Measurements from ENCODE around the gene NAV2. TPM values are rescaled to one million over a fixed set of nuclear protein-coding genes. Genes with fewer than 3 reads are reported as not detected.

NAV2 gene
- total RNA-seq, 1 experiment from 2014 or later = 46.3 TPM

DNA sequence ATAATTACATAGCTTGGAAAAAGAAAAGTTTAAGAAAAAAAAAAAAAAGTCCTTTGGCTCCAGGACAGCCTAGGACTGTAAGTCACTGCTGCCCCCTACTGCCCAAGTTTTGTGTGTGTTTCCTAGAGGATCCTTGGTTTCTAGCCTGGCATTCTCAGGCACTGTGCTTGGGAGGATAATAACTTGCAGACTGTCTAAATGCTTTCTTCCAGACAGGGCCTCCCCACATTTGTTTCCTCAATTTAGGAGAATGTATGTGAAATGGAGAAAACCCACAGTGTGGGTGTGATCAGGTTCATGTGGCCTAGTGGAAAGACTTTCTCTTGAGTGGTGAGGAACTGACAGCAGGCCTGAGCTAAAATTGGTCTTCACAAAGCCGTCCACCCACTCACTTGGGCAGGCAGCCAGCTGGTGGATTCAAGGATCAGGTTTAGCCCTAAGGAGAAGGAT lies 191.0 kb downstream of the NAV2 start:
- no peak overlapping the region for H3K4ac ChIP-seq (ENCODE audit: low read depth, low read length)
- no peak overlapping the region for H2BK120ac ChIP-seq (ENCODE audit: low read depth, low read length, poor library complexity, severe bottlenecking)
- peaks cover 24 to 27% of the 10 kb centered on the region in 2 experiments for H3K4me1 Mint-ChIP-seq
- H3K79me2 ChIP-seq (ENCODE audit: insufficient read depth, low read length) = no peaks in the 10 kb centered on the region
- no peak overlapping the region for H4K5ac ChIP-seq (ENCODE audit: insufficient read length, low read depth, low read length)
- H4K91ac ChIP-seq (ENCODE audit: insufficient read length, low read depth, low read length) = no peak overlapping the region
- H4K8ac ChIP-seq (replicated peaks; ENCODE audit: insufficient read length, low read depth, low read length) = no peak overlapping the region
- no peak overlapping the region for H2BK5ac ChIP-seq (ENCODE audit: insufficient read length, low read length)
- H3K79me1 ChIP-seq (ENCODE audit: insufficient read depth, low read depth, low read length, poor library complexity, severe bottlenecking) = no peaks in the 10 kb centered on the region
- H3K4me3 Mint-ChIP-seq = no peak overlapping the region
- 0 out of 2 replicates have a peak, but pooled peaks cover 1% of the 10 kb centered on the region for H3K4me1 ChIP-seq (ENCODE audit: insufficient read depth, low read length)
- H4K20me1 ChIP-seq (ENCODE audit: control insufficient read depth, insufficient read depth, insufficient read length) = no peaks in the 10 kb centered on the region
- peaks cover 5 to 20% (median 15%) of the 10 kb centered on the region in 3 experiments; a peak in 5 of 7 replicates for H3K36me3 Mint-ChIP-seq (ENCODE audit: insufficient read depth in 1 of 3, low read depth in 3 of 3)
- H3K23ac ChIP-seq (ENCODE audit: insufficient read length, low read depth, low read length) = no peak overlapping the region
- H2BK12ac ChIP-seq (ENCODE audit: insufficient read length, low read depth, low read length) = no peak overlapping the region
- no peak overlapping the region for H3K14ac ChIP-seq (ENCODE audit: insufficient read depth, low read length)
- H3T11ph ChIP-seq (ENCODE audit: low read length) = no peak overlapping the region
- no peak overlapping the region for H2AK5ac ChIP-seq (ENCODE audit: insufficient read length, low read length)
- H3K9me3 Mint-ChIP-seq = no peaks in the 10 kb centered on the region
- no peak overlapping the region for H3K56ac ChIP-seq (ENCODE audit: insufficient read length, low read depth, low read length)
- no peak overlapping the region; a peak in 1 of 7 replicates for H3K27ac Mint-ChIP-seq
- no peaks in the 10 kb centered on the region; the same call in 1 of the 2 replicates for H3K27me3 Mint-ChIP-seq (ENCODE audit: low read depth)
- no CpG with 5 or more reads among the region's 1 CpG for WGBS (ENCODE audit: extremely low coverage, insufficient read length, low lambda C conversion rate)
- H3K23me2 ChIP-seq (ENCODE audit: insufficient read length, low read depth, low read length, poor library complexity, severe bottlenecking) = no peaks in the 10 kb centered on the region
- H3K9me3 ChIP-seq (ENCODE audit: control insufficient read depth, low read depth, low read length) = no peaks in the 10 kb centered on the region
- H3K9ac ChIP-seq (ENCODE audit: extremely low read depth, insufficient read length, low read length) = no peak overlapping the region
- peak; percentile 93 for TF ChIP-seq CTCF (conservative IDR thresholded peaks at IDR 0.05)
- DNase-seq = peak; percentile 73
- no peak overlapping the region for H3K4me2 ChIP-seq (ENCODE audit: insufficient read depth, insufficient read length, low read length)
- no peak overlapping the region for H2BK15ac ChIP-seq (ENCODE audit: low read depth, low read length)
- H2BK20ac ChIP-seq (ENCODE audit: low read depth, low read length, poor library complexity, severe bottlenecking) = no peak overlapping the region
- H3K18ac ChIP-seq (ENCODE audit: insufficient read length, low read depth, low read length) = no peak overlapping the region
- no peak overlapping the region for H3K27ac ChIP-seq (ENCODE audit: insufficient read length, low read depth, low read length)
- no peaks in the 10 kb centered on the region for H3K27me3 ChIP-seq (ENCODE audit: insufficient read depth, low read length)
- no peak overlapping the region for H2AFZ ChIP-seq (ENCODE audit: low read length)
